Glomerular endothelial cell (primary cell): ENCODE results near the gene EIF3B. TPM values are rescaled to one million over a fixed set of nuclear protein-coding genes. Genes with fewer than 3 reads are reported as not detected.
A peak's percentile ranks its signal among the peaks of the same experiment; 100 is the strongest.
"Not testable (repeated sequence)": the region's sequence is repeated elsewhere in the genome, so short reads cannot be mapped to it uniquely, and the experiment has no call there.

ENCODE experiments used
- DNase-seq: peaks from one replicate; pipeline ENCODE4 v3.0.0-alpha.2; 2011; ENCODE audit warnings: low read depth, low spot score; ENCODE audit errors: extremely low read depth
- total RNA-seq: library from RNA; depleted of rRNA; stranded (reverse); fragments of >200 nt; gene quantifications from 2 replicates; pipeline ENCODE4 v1.2.3, GENCODE V29; 2015

EIF3B gene
- total RNA-seq: 150 and 181 TPM in 2 replicates

DNA sequence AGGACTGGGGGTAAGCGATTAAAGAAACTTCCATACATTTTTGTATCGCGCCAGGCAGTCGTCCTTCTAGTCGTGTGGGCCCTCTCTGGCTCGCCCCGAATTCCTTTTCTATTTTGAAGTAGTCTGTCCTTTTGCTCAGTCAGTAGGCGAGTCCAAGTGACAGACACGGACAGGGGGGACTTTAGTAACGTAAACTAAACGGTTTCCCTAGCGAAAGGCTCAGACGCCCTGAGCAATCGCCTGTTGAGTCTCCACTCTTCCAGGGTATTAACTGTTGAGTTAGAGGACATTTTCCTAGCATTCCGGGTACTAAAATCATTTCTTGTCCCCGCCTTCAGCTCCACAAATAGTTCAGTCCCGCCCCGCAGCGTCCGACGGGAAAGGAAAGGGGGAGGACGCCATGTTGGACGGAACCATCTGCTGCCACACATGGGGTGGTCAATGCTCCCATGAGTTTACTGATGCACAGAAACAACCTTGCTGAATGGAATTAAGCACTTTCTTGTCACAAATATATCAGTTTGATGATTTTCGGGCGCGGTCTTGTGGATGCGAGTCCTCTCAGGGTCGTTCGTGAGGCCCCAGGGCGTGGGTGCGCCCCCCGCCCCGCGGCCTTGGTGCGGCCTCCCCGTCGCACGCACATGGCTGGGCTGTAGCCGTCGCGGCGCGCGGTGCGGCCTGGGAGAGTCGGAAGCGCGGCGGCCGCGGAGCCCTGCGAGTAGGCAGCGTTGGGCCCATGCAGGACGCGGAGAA is at the start of gene EIF3B:
EIF3B (plus strand) TSS at position 642 of the 753 bp plus-strand sequence; CDS start at position 737, 95 bp downstream.
- peak; percentile 93 for DNase-seq

DNA sequence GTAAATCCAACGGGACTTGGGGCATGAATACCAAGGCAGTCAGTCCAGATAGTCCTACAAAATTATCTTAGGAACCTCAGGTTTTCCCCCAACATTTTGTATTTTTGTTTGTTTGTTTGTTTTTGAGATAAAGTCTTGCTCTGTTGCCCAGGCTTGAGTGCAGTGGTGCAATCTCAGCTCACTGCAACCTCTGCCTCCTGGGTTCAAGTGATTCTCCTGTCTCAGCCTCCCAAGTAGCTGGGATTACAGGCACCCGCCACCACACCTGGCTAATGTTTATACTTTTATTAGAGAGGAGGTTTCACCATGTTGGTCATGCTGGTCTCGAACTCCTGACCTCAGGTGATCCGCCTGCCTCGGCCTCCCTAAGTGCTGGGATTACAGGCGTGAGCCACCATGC is 49.4 kb upstream of the EIF3B start:
- DNase-seq: not testable (repeated sequence)

DNA sequence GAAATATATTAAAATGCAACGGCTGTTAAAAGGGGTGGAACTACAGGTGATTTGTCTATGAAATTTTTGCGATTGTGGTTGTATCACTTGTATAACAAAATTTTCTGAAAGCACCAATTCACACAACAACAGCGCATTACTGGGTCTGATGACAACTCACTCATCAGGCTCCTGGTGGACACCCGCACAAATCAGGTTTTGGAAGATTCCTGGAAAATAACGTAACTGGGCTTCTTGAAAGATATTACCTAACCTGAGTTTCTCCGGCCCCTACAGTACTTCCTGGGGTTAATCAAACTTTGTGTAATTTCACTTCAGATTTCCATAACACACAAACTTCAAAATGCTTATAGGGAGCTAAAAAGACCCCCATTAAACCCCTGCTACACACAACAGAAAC is 47.9 kb upstream of the EIF3B start:
- no peak for DNase-seq

GRCh38 chr7:2307690-2308107 is 46.9 kb upstream of the EIF3B start:
- no peak for DNase-seq

DNA sequence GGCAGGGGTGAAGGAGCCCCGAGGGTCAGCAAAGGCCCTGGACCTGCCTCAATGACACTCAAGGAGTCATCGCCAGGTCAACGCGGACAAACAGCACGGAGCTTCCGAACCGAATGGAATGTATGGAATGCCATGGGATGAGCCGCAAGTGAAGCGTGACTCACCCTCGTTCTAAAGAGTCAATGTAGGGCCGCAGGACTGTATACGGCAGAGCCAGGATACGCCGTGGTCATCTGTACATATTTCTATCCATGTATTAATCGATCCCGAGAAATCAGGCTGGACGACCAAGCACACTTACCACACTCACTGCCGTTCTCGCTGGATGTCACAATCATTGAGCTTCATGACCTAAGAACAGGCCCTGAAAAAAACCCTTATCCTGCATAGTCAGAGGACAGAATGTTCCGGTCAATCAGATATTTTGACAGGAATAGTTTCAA is 44.7 kb upstream of the EIF3B start:
- DNase-seq: no peak

GRCh38 chr7:2312267-2312929 is 42.2 kb upstream of the EIF3B start:
- DNase-seq: no peak

DNA sequence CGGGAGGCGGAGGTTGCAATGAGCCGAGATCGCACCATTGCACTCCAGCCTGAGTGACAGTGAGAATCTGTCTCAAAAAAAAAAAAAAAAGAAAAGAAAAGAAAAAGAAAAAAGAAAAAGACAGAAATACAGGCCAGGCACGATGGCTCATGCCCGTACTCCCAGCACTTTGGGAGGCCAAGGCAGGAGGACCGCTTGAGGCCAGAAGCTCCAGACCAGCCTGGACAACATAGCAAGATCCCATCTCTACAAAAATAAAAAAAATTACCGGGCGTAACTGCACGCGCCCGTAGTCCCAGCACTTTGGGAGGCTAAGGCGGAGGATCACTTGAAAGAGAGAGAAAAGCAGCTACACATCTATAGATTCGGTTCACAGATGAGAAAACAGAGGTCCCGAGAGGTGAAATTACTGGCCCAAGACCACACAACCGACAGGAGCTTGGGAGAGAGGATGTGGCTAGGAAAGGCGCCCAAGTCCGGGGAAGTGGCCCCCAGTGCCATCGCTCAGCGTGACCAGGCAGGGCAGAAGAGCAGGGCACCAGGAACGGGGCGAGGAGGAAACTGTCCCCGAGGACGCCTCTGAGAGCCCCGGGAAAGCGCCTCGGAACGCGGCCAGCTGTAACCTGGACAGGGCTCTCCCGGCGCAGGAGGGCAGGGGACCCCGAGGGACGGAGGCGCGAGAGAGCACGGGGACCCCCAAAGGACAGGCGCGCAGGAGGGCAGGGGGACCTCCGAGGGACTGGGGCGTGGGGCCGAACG is 41.0 kb upstream of the EIF3B start:
- no peak for DNase-seq

DNA sequence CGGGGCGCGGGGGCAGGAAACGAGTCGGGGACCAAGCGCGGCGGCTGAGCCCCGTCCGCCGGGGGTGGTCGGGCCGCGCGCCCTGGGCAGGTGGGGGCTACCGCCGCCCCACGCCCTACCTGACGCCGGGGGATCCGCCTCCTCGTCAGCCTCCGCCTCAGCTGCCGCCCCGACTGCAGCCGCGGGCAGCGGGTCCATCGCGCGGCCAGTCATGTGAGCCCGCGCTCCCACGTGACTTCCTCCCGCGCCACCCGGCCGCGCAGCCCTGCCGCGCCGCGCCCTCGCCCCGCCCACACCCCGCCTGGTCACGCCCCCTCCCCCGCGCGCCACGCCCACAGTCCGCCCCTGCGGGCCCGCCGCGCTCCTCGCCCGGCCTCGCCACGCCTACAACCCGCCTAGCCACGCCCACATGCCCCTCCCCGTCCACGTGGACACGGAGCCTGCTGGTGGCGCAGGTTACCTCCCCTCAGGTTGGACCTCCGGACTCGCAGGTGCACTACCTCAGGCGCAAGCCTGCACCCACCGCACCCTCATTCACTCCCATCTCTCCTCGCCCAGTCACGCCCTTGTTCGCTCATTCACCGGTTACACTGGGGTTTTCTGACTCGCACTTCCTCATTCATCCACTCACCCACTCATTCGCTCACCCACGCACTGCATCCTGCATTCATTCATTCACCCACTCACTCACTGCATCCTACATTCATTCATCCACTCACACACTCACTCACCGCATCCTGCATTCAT is 40.2 kb upstream of the EIF3B start, which contains the start of gene SNX8:
SNX8 (minus strand) TSS at position 233 of the 747 bp plus-strand sequence; CDS start at position 213, 20 bp downstream.
- DNase-seq: no peak

DNA sequence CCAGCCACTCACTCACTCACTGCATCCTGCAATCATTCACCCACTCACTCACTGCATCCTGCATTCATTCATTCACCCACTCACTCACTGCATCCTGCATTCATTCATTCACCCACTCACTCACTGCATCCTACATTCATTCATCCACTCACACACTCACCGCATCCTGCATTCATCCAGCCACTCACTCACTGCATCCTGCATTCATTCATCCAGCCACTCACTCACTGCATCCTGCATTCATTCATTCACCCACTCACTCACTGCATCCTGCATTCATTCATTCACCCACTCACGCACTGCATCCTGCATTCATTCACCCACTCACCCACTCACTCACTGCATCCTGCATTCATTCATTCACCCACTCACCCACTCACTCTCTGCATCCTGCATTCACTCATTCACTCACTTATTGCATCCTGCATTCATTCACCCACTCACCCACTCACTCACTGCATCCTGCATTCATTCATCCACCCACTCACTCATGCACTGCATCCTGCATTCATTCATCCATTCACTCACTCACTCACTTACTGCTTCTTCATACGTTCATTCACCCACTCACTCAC is 39.6 kb upstream of the EIF3B start:
- not testable (repeated sequence) for DNase-seq

DNA sequence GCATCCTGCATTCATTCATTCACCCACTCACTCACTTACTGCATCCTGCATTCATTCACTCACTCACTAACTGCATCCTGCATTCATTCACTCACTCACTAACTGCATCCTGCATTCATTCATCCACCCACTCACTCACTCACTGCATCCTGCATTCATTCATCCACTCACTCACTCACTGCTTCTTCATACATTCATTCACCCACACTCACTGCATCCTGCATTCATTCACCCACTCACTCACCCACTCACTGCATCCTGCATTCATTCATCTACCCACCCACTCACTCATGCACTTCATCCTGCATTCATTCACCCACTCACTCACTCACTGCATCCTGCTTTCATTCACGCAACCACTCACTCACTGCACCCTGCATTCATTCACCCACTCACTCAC is 38.8 kb upstream of the EIF3B start:
- DNase-seq: no peak

DNA sequence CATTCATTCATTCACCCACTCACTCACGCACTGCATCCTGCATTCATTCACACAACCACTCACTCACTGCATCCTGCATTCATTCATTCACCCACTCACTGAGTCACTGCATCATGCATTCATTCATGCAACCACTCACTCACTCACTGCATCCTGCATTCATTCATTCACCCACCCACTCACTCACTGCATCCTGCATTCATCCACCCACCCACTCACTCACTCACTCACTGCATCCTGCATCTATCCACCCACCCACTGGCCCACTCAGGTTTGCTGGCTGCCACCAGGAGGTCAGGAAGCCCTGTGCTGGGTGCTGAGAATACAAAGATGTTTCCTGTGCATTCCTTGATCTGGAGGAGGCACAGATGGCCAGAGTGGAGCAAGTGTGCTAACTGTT is 38.0 kb upstream of the EIF3B start:
- no peak for DNase-seq

- no peak for DNase-seq
These were observed 36.9 kb upstream of the EIF3B start for GRCh38 chr7:2317556-2318293.

GRCh38 chr7:2321020-2321419 is 33.6 kb upstream of the EIF3B start:
- DNase-seq: no peak

GRCh38 chr7:2325162-2325561 is 29.5 kb upstream of the EIF3B start:
- no peak for DNase-seq

DNA sequence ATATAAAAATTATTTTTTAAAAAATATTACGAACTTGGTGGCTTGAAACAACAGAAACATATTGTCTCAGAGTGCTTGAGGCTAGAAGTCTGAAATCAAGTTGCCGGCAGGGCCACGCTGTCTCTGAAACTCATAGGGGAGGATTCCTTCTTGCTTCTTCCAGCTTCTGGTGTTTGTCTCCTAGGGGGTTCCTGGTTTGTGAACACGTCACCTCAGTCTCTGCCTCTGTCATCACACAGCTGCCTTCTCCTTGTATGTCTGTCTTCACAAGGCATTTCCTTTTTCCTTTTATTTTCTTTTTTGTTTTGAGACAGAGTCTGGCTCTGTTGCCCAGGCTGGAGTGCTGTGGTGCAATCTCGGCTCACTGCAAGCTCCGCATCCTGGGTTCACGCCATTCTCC is 27.7 kb upstream of the EIF3B start:
- no peak for DNase-seq

- no peak for DNase-seq
These were observed 24.1 kb upstream of the EIF3B start for GRCh38 chr7:2330493-2330892.

- DNase-seq: no peak
These were observed 22.9 kb upstream of the EIF3B start for GRCh38 chr7:2331707-2332106.

DNA sequence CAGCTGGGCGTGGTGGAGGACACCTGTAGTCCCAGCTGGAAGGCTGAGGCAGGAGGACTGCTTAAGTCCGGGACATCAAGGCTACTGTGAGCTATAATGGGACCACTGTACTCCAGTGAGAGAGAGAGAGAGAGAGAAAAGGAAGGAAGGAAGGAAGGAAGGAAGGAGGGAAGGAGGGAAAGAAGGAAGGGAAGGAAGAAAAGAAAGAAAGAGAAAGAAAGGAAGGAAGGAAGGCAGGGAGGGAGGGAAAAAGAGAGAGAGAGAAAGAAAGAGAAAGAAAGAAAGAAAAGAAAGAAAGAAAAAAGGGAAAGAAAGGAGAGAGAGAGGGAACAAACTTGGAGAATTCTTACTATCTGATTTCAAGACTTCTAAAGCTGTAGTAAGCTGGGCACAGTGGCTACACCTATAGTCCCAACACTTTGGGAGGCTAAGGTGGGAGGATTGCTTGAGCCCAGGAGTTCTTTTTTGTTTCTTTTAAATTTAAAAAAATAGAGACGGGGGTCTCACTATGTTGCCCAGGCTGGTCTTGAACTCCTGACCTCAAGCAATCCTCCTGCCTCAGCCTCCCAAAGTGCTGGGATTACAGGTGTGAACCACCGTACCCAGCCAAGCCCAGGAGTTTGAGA is 21.9 kb upstream of the EIF3B start:
- not testable (repeated sequence) for DNase-seq

DNA sequence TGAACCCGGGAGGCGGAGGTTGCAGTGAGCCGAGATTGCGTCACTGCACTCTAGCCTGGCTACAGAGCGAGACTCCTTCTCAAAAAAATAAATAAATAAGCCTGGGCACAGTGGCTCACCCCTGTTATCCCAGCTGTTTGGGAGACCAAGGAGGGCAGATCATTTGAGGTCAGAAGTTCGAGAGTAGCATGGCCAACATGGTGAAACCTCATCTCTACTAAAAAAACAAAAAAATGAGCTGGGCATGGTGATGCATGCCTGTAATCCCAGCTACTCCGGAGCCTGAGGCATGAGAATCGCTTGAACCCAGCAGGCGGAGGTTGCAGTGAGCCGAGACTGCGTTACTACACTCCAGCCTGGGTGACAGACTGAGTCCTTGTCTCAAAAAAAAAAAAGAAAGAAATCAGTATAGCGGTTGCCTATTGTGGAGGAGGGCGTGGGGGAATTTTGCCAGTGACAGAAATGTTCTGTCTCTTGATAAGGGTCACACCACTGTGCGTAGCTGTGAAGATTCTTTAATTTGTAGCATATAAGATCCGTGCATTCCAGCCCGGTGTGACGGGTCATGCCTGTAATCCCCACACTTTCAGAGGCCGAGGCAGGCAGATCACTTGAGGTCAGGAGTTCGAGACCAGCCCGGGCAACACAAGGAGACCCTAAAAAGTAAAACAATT is 17.9 kb upstream of the EIF3B start:
- DNase-seq: no peak
